CD4-positive, alpha-beta T cell (primary cell): ENCODE data around the gene KRTAP5-4. TPM values are rescaled to one million over a fixed set of nuclear protein-coding genes. Genes with fewer than 3 reads are reported as not detected.
"Not testable (repeated sequence)": the region's sequence is repeated elsewhere in the genome, so short reads cannot be mapped to it uniquely, and the experiment has no call there.

ENCODE experiments used
- ATAC-seq: fragments of 200-7000 bp; cut with Tn5 transposase; one replicate; pipeline ENCODE4 v1.10.0; 2022; ENCODE audit warnings: mild to moderate bottlenecking; ENCODE audit not compliant: poor library complexity
- CTCF ChIA-PET: fragments of 350-600 bp; sonication (Branson Sonifier 250); formaldehyde crosslinking; loops from one replicate; lab custom pipeline; 2021; ENCODE audit warnings: antibody characterized with exemption, inconsistent platforms; lab: Charles Lee
- POLR2A ChIA-PET: fragments of 350-600 bp; sonication (Branson Sonifier 250); formaldehyde crosslinking; loops from one replicate; lab custom pipeline; 2021; ENCODE audit warnings: antibody characterized with exemption, inconsistent platforms; lab: Charles Lee
- DNase-seq, 14 experiments: peaks; one replicate each; pipeline ENCODE4 v3.0.0-alpha.2; 2013 to 2020; ENCODE audit warnings: mixed read lengths in 2 of 14
- H3K27ac ChIP-seq, 2 donors: one replicate each; pipeline versions ENCODE4 v1.5.1 to v1.7.0; 2013; ENCODE audit warnings: low read length in 2 of 2, low read depth in 1 of 2, mild to moderate bottlenecking in 1 of 2
- H3K27me3 ChIP-seq, 2 experiments: 1 replicate in 1 of 2; 2 replicates in 1 of 2; pipeline versions ENCODE4 v1.6.1 to v1.7.0; 2013; ENCODE audit warnings: low read length in 2 of 2, control low read depth in 1 of 2, mild to moderate bottlenecking in 1 of 2, moderate library complexity in 1 of 2; ENCODE audit not compliant: insufficient read depth in 2 of 2, control insufficient read depth in 1 of 2
- H3K36me3 ChIP-seq: one replicate; pipeline ENCODE4 v1.6.1; 2013; ENCODE audit warnings: low read length, control low read depth; ENCODE audit not compliant: insufficient read depth
- H3K4me1 ChIP-seq: one replicate; pipeline ENCODE4 v1.6.1; 2013; ENCODE audit warnings: low read length, control low read depth; ENCODE audit not compliant: insufficient read depth
- H3K4me3 ChIP-seq: one replicate; pipeline ENCODE4 v1.5.1; 2013; ENCODE audit warnings: mild to moderate bottlenecking, low read length, moderate library complexity
- H3K9me3 ChIP-seq, 2 experiments: 1 replicate in 1 of 2; 2 replicates in 1 of 2; pipeline versions ENCODE4 v1.6.1 to v1.7.0; 2013; ENCODE audit warnings: low read length in 2 of 2, mild to moderate bottlenecking in 2 of 2, control low read depth in 1 of 2, moderate library complexity in 1 of 2; ENCODE audit not compliant: control insufficient read depth in 1 of 2, insufficient read depth in 1 of 2
- H3K27ac Mint-ChIP-seq: one replicate; pipeline ENCODE4 v1.8.0; 2020; ENCODE audit warnings: mixed read lengths
- H3K27me3 Mint-ChIP-seq: one replicate; pipeline ENCODE4 v1.8.0; 2021; ENCODE audit warnings: mixed read lengths
- H3K36me3 Mint-ChIP-seq: one replicate; pipeline ENCODE4 v1.8.0; 2021; ENCODE audit warnings: low read depth, mixed read lengths
- H3K4me1 Mint-ChIP-seq: one replicate; pipeline ENCODE4 v1.8.0; 2021; ENCODE audit warnings: low read depth, mixed read lengths
- H3K4me3 Mint-ChIP-seq: one replicate; pipeline ENCODE4 v1.8.0; 2020; ENCODE audit warnings: mild to moderate bottlenecking, mixed read lengths
- H3K9me3 Mint-ChIP-seq: one replicate; pipeline ENCODE4 v1.8.0; 2020; ENCODE audit warnings: mixed read lengths
- CTCF ChIP-seq: fragments of 200-600 bp; IDR thresholded peaks from one replicate; pipeline ENCODE4 v1.8.0; 2022; ENCODE audit warnings: antibody characterized with exemption, mild to moderate bottlenecking
- intact Hi-C, 2 experiments: fragments of 100-400 bp; cut with DNase I in 1 of 2; cut with micrococcal nuclease in 1 of 2; formaldehyde crosslinking; loops; one replicate each; pipeline versions ENCODE4 v1.15.1 to v1.9.0; 2023 to 2025; cut with DNase I, micrococcal nuclease
- polyA plus RNA-seq, 2 donors: library from polyadenylated mRNA; unstranded; fragments of 120-200 nt; gene quantifications; one replicate each; pipeline ENCODE4 v1.2.1, GENCODE V29; 2013
- total RNA-seq, 174 experiments: library from RNA in 2 of 174; stranded (reverse) in 2 of 174; gene quantifications; one replicate each; pipeline ENCODE4 v1.2.3 and lab custom pipeline; 2021 to 2026

KRTAP5-4 gene, protein sequence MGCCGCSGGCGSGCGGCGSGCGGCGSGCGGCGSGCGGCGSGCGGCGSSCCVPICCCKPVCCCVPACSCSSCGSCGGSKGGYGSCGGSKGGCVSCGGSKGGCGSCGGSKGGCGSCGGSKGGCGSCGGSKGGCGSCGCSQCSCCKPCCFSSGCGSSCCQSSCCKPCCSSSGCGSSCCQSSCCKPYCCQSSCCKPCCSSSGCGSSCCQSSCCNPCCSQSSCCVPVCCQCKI
- total RNA-seq: not detected
- not detected for polyA plus RNA-seq (2013, experiment 1 of 2)
- 0.05 TPM for polyA plus RNA-seq (2013, experiment 2 of 2)
- 0 to 0.07 (median 0) reads per million in 172 experiments for total RNA-seq (lab: John Stamatoyannopoulos, UW)

- POLR2A ChIA-PET: no interaction called here
- Mint-ChIP-seq H3K4me3 (no peak within 1 kb of the TSS), H3K9me3 (no peaks in the 10 kb centered on the region), H3K27me3 (peaks cover 18% of the 10 kb centered on the region), H3K27ac (no peak within 1 kb of the TSS), H3K36me3 (no peaks in the 10 kb centered on the region), H3K4me1 (peaks cover 6% of the 10 kb centered on the region)
- Histone ChIP-seq H3K27ac (no peak within 1 kb of the TSS), H3K36me3 (no peaks in the 10 kb centered on the region), H3K4me3 (no peak within 1 kb of the TSS), H3K9me3 (no peaks in the 10 kb centered on the region), H3K27me3 (no peaks in the 10 kb centered on the region), H3K4me1 (peaks cover 11% of the 10 kb centered on the region)
- intact Hi-C loops: no loop called here
- CTCF ChIA-PET: no interaction called here
- TF ChIP-seq CTCF: no peak
- no peak for ATAC-seq
- DNase-seq: no peak
These were observed at the start of gene KRTAP5-4 for GRCh38 chr11:1622086-1622485. Gene KRTAP5-4 (minus strand): TSS chr11:1622138. CDS start chr11:1622093, 45 bp downstream.

GRCh38 chr11:1671658-1672057, 49.7 kb upstream of the KRTAP5-4 start:
- no peak for TF ChIP-seq CTCF
- intact Hi-C loops: no loop called here
- no peak for ATAC-seq
- no peaks in the 10 kb centered on the region for H3K36me3 Mint-ChIP-seq
- Histone ChIP-seq H3K27ac (no peak overlapping the region), H3K4me3 (no peak overlapping the region), H3K4me1 (no peaks in the 10 kb centered on the region), H3K27me3 (peaks cover 7 to 31% of the 10 kb centered on the region in 2 experiments), H3K9me3 (peaks cover 0 to 9% of the 10 kb centered on the region in 2 experiments), H3K36me3 (no peaks in the 10 kb centered on the region)
- H3K4me1 Mint-ChIP-seq: no peaks in the 10 kb centered on the region
- CTCF ChIA-PET: no interaction called here
- H3K9me3 Mint-ChIP-seq: no peaks in the 10 kb centered on the region
- H3K4me3 Mint-ChIP-seq: no peak overlapping the region
- no peak for DNase-seq
- POLR2A ChIA-PET: no interaction called here
- H3K27ac Mint-ChIP-seq: no peak overlapping the region
- peaks cover 37% of the 10 kb centered on the region for H3K27me3 Mint-ChIP-seq

- no peak for TF ChIP-seq CTCF
- intact Hi-C loops: no loop called here
- Histone ChIP-seq H3K27ac (no peak overlapping the region), H3K4me3 (no peak overlapping the region), H3K27me3 (peaks cover 7 to 31% of the 10 kb centered on the region in 2 experiments), H3K36me3 (no peaks in the 10 kb centered on the region), H3K9me3 (peaks cover 0 to 9% of the 10 kb centered on the region in 2 experiments), H3K4me1 (no peaks in the 10 kb centered on the region)
- Mint-ChIP-seq H3K9me3 (no peaks in the 10 kb centered on the region), H3K4me1 (no peaks in the 10 kb centered on the region), H3K4me3 (no peak overlapping the region), H3K27me3 (peaks cover 32% of the 10 kb centered on the region), H3K27ac (no peak overlapping the region), H3K36me3 (no peaks in the 10 kb centered on the region)
- DNase-seq (no peak), ATAC-seq (no peak)
- ChIA-PET CTCF (no interaction called here), POLR2A (no interaction called here)
These were observed 49.0 kb upstream of the KRTAP5-4 start for GRCh38 chr11:1670905-1671371.

DNA sequence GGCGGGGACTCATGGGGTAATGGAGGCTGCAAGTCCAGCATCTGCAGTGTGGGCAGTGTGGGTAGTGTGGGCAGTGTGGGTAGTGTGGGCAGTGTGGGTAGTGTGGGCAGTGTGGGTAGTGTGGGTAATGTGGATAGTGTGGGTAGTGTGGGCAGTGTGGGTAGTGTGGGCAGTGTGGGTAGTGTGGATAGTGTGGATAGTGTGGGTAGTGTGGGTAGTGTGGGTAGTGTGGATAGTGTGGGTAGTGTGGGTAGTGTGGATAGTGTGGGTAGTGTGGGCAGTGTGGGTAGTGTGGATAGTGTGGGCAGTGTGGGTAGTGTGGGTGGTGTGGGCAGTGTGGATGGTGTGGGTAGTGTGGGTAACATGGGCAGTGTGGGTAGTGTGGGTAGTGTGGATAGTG, 48.5 kb upstream of the KRTAP5-4 start:
- H3K4me1 Mint-ChIP-seq, ATAC-seq, H3K27ac ChIP-seq, H3K4me3 ChIP-seq, H3K4me3 Mint-ChIP-seq, H3K27ac Mint-ChIP-seq, intact Hi-C loops, H3K36me3 ChIP-seq, H3K9me3 ChIP-seq, POLR2A ChIA-PET, CTCF ChIA-PET, H3K36me3 Mint-ChIP-seq, H3K9me3 Mint-ChIP-seq, H3K4me1 ChIP-seq: not testable (repeated sequence)
- peaks cover 27% of the 10 kb centered on the region for H3K27me3 Mint-ChIP-seq
- DNase-seq: peak in 1 of 14 experiments; percentile 18
- peaks cover 7 to 30% of the 10 kb centered on the region in 2 experiments for H3K27me3 ChIP-seq
